ENCODE data around the gene TEX22.

Gene TEX22

GRCh38 chr14:105388976-105389375 is 9.4 kb upstream of the TEX22 start:
- no peak overlapping the region for H3K4me3 ChIP-seq (ENCODE audit: control insufficient read depth, low read depth, low read length)
- TF ChIP-seq CTCF (IDR thresholded peaks at IDR 0.05; ENCODE audit: control insufficient read depth, insufficient read depth, low read depth, low read length, missing control alignments) = no peak
- DNase-seq (ENCODE audit: low read depth) = no peak

- H3K4me3 ChIP-seq (ENCODE audit: control insufficient read depth, low read depth, low read length) = no peak overlapping the region
- no peak for TF ChIP-seq CTCF (IDR thresholded peaks at IDR 0.05; ENCODE audit: control insufficient read depth, insufficient read depth, low read depth, low read length, missing control alignments)
- no peak for DNase-seq (ENCODE audit: low read depth)
These were observed 8.8 kb upstream of the TEX22 start for GRCh38 chr14:105389534-105389933.

- TF ChIP-seq CTCF (IDR thresholded peaks at IDR 0.05; ENCODE audit: control insufficient read depth, insufficient read depth, low read depth, low read length, missing control alignments) = no peak
- no peak overlapping the region for H3K4me3 ChIP-seq (ENCODE audit: control insufficient read depth, low read depth, low read length)
- no peak for DNase-seq (ENCODE audit: low read depth)
These were observed 8.1 kb upstream of the TEX22 start for GRCh38 chr14:105389976-105390848.

- TF ChIP-seq CTCF (IDR thresholded peaks at IDR 0.05; ENCODE audit: control insufficient read depth, insufficient read depth, low read depth, low read length, missing control alignments) = no peak
- no peak overlapping the region for H3K4me3 ChIP-seq (ENCODE audit: control insufficient read depth, low read depth, low read length)
- no peak for DNase-seq (ENCODE audit: low read depth)
These were observed 7.4 kb upstream of the TEX22 start for GRCh38 chr14:105390849-105391500.

- no peak for DNase-seq (ENCODE audit: low read depth)
- H3K4me3 ChIP-seq (ENCODE audit: control insufficient read depth, low read depth, low read length) = no peak overlapping the region
- no peak for TF ChIP-seq CTCF (IDR thresholded peaks at IDR 0.05; ENCODE audit: control insufficient read depth, insufficient read depth, low read depth, low read length, missing control alignments)
These were observed 6.8 kb upstream of the TEX22 start for GRCh38 chr14:105391541-105391940.

GRCh38 chr14:105392131-105393090 is 5.9 kb upstream of the TEX22 start:
- no peak for TF ChIP-seq CTCF (IDR thresholded peaks at IDR 0.05; ENCODE audit: control insufficient read depth, insufficient read depth, low read depth, low read length, missing control alignments)
- H3K4me3 ChIP-seq (ENCODE audit: control insufficient read depth, low read depth, low read length) = no peak overlapping the region
- DNase-seq (ENCODE audit: low read depth) = no peak

Data from AG09309 (cell line).